H1 (cell line): ENCODE data around the gene MRTO4. TPM values are rescaled to one million over a fixed set of nuclear protein-coding genes. Genes with fewer than 3 reads are reported as not detected.

ENCODE experiments used
- CTCF ChIA-PET: fragments of 300-600 bp; sonication (Branson Sonifier 250); formaldehyde crosslinking; loops from one replicate; lab custom pipeline; 2021; ENCODE audit not compliant: partially characterized antibody; lab: Charles Lee
- POLR2A ChIA-PET: fragments of 300-600 bp; sonication (Branson Sonifier 250); formaldehyde crosslinking; loops from one replicate; lab custom pipeline; 2021; ENCODE audit warnings: inconsistent platforms; ENCODE audit not compliant: partially characterized antibody; lab: Charles Lee
- DNase-seq, 2 experiments: peaks; one replicate each; pipeline versions ENCODE4 v3.0.0 to v3.0.0-alpha.2; 2010 to 2022; ENCODE audit warnings: low spot score in 2 of 2, low read depth in 1 of 2, mixed read lengths in 1 of 2
- FAIRE-seq: peaks from 2 replicates; lab custom pipeline; 2011; peaks lifted over from hg19 to GRCh38; lab: Jason Lieb, UNC
- H2AFZ ChIP-seq: 2 replicates; pipeline ENCODE4 v1.8.1; 2012; ENCODE audit warnings: low read length, inconsistent platforms
- H2AK5ac ChIP-seq: 2 replicates; pipeline ENCODE4 v1.6.1; 2013; ENCODE audit warnings: low read depth, low read length
- H2BK120ac ChIP-seq: replicated peaks from 2 replicates; pipeline ENCODE3; 2013; ENCODE audit warnings: low read depth, low read length, inconsistent platforms
- H2BK12ac ChIP-seq: 2 replicates; pipeline ENCODE4 v1.6.1; 2013; ENCODE audit warnings: low read depth, low read length
- H2BK15ac ChIP-seq: 2 replicates; pipeline ENCODE4 v1.6.1; 2013; ENCODE audit warnings: low read length
- H2BK20ac ChIP-seq: 2 replicates; pipeline ENCODE4 v1.6.1; 2013; ENCODE audit warnings: low read length
- H2BK5ac ChIP-seq: 2 replicates; pipeline ENCODE4 v1.6.1; 2013; ENCODE audit warnings: low read depth, low read length
- H3K14ac ChIP-seq: 2 replicates; pipeline ENCODE4 v1.6.1; 2013; ENCODE audit warnings: inconsistent platforms; ENCODE audit not compliant: insufficient read length
- H3K18ac ChIP-seq: 2 replicates; pipeline ENCODE4 v1.6.1; 2013; ENCODE audit warnings: low read length; ENCODE audit errors: extremely low read depth
- H3K23ac ChIP-seq: 2 replicates; pipeline ENCODE4 v1.6.1; 2013; ENCODE audit warnings: inconsistent platforms; ENCODE audit not compliant: insufficient read length
- H3K23me2 ChIP-seq: 2 replicates; pipeline ENCODE4 v1.6.1; 2013; ENCODE audit warnings: low read depth, low read length
- H3K27ac ChIP-seq: 2 replicates; pipeline ENCODE4 v1.6.1; 2011; ENCODE audit warnings: low read depth, low read length, inconsistent platforms
- H3K27me3 ChIP-seq, 4 experiments: replicated peaks in 1 of 4; 1 replicate in 1 of 4; 2 replicates in 3 of 4; pipeline versions ENCODE4 v1.6.1 to v1.8.1; 2011 to 2013; ENCODE audit warnings: low read length in 3 of 4, mild to moderate bottlenecking in 3 of 4, inconsistent platforms in 2 of 4, mixed read lengths in 2 of 4, moderate library complexity in 1 of 4; ENCODE audit not compliant: control insufficient read depth in 3 of 4, insufficient read depth in 3 of 4; ENCODE audit errors: extremely low read depth in 1 of 4
- H3K36me3 ChIP-seq, 4 experiments: 2 replicates each; pipeline versions ENCODE4 v1.6.1 to v1.8.1; 2011 to 2013; ENCODE audit warnings: mild to moderate bottlenecking in 4 of 4, low read length in 3 of 4, moderate library complexity in 2 of 4, control low read depth in 1 of 4, inconsistent platforms in 1 of 4; ENCODE audit not compliant: insufficient read depth in 4 of 4, control insufficient read depth in 2 of 4
- H3K4ac ChIP-seq: replicated peaks from 2 replicates; pipeline ENCODE3; 2013; ENCODE audit warnings: low read length, low read depth, mixed read lengths, inconsistent platforms; ENCODE audit not compliant: insufficient read length
- H3K4me1 ChIP-seq, 4 experiments: replicated peaks in 1 of 4; 1 replicate in 1 of 4; 2 replicates in 3 of 4; pipeline versions ENCODE4 v1.6.1 to v1.8.1; 2011 to 2013; ENCODE audit warnings: low read length in 3 of 4, inconsistent platforms in 2 of 4, mixed read lengths in 1 of 4; ENCODE audit not compliant: insufficient read depth in 4 of 4, control insufficient read depth in 3 of 4
- H3K4me2 ChIP-seq, 2 experiments: 2 replicates each; pipeline versions ENCODE4 v1.6.1 to v1.8.1; 2011 to 2013; ENCODE audit warnings: low read depth in 2 of 2, low read length in 2 of 2, control low read depth in 1 of 2, inconsistent platforms in 1 of 2, mild to moderate bottlenecking in 1 of 2; ENCODE audit not compliant: insufficient read depth in 1 of 2
- H3K4me3 ChIP-seq, 4 experiments: fragments of 200-600, 300-600 bp in 1 of 4; sonication (generic), shearing (Covaris generic), sonication (Bioruptor Twin) in 1 of 4; 2 replicates each; pipeline versions ENCODE4 v1.5.1 to v1.8.1; 2011 to 2016; ENCODE audit warnings: low read length in 4 of 4, low read depth in 3 of 4, control low read depth in 2 of 4, inconsistent platforms in 2 of 4, mild to moderate bottlenecking in 2 of 4, mixed read lengths in 1 of 4, moderate library complexity in 1 of 4; ENCODE audit not compliant: insufficient read depth in 2 of 4; ENCODE audit errors: extremely low read depth in 1 of 4
- H3K56ac ChIP-seq: replicated peaks from 2 replicates; pipeline ENCODE3; 2013; ENCODE audit warnings: low read depth, mild to moderate bottlenecking, mixed read lengths, low read length, inconsistent platforms; ENCODE audit not compliant: insufficient read length
- H3K79me1 ChIP-seq: 2 replicates; pipeline ENCODE4 v1.6.1; 2013; ENCODE audit warnings: low read depth, low read length, control low read depth
- H3K79me2 ChIP-seq, 2 experiments: 2 replicates each; pipeline versions ENCODE4 v1.6.1 to v1.8.1; 2012 to 2013; ENCODE audit warnings: low read length in 2 of 2, mild to moderate bottlenecking in 2 of 2, inconsistent platforms in 1 of 2; ENCODE audit not compliant: insufficient read depth in 2 of 2, control insufficient read depth in 1 of 2
- H3K9ac ChIP-seq, 4 experiments: replicated peaks in 1 of 4; 1 replicate in 1 of 4; 2 replicates in 3 of 4; pipeline versions ENCODE4 v1.6.1 to v1.8.1; 2011 to 2013; ENCODE audit warnings: low read depth in 3 of 4, low read length in 3 of 4, control low read depth in 2 of 4, mild to moderate bottlenecking in 2 of 4, moderate library complexity in 2 of 4, inconsistent platforms in 1 of 4; ENCODE audit errors: extremely low read depth in 1 of 4
- H3K9me3 ChIP-seq, 2 experiments: 2 replicates each; pipeline versions ENCODE4 v1.6.1 to v1.8.1; 2012 to 2013; ENCODE audit warnings: mild to moderate bottlenecking in 2 of 2, moderate library complexity in 2 of 2, control low read depth in 1 of 2, inconsistent platforms in 1 of 2, low read depth in 1 of 2, low read length in 1 of 2, mixed read lengths in 1 of 2; ENCODE audit not compliant: insufficient read depth in 2 of 2
- H4K20me1 ChIP-seq, 2 experiments: replicated peaks in 1 of 2; 2 replicates each; pipeline versions ENCODE3 to v1.8.1; 2011 to 2013; ENCODE audit warnings: inconsistent platforms in 2 of 2, low read length in 2 of 2, mild to moderate bottlenecking in 1 of 2; ENCODE audit not compliant: insufficient read depth in 2 of 2, control insufficient read depth in 1 of 2
- H4K5ac ChIP-seq: 2 replicates; pipeline ENCODE4 v1.6.1; 2013; ENCODE audit warnings: low read length, low read depth, mixed read lengths, inconsistent platforms; ENCODE audit not compliant: insufficient read length
- H4K8ac ChIP-seq: 2 replicates; pipeline ENCODE4 v1.8.0; 2013; ENCODE audit warnings: mild to moderate bottlenecking, moderate library complexity, low read length, inconsistent platforms; ENCODE audit not compliant: insufficient read depth; ENCODE audit errors: extremely low read depth
- H4K91ac ChIP-seq: replicated peaks from 2 replicates; pipeline ENCODE3; 2013; ENCODE audit warnings: low read length, mixed read lengths, inconsistent platforms; ENCODE audit not compliant: insufficient read length
- CBX5 ChIP-seq: fragments of 300-800, 300-1000 bp; sonication (generic); IDR thresholded peaks from 2 replicates; pipeline ENCODE4 v1.7.1; 2016; ENCODE audit warnings: antibody characterized with exemption, low read length, low read depth
- CREB1 ChIP-seq: IDR thresholded peaks from 2 replicates; pipeline ENCODE4 v1.6.1; 2012; ENCODE audit warnings: inconsistent platforms
- KDM1A ChIP-seq: fragments of 200-600, 300-600 bp; sonication (generic); IDR thresholded peaks from 2 replicates; pipeline ENCODE4 v1.7.1; 2016; ENCODE audit warnings: mild to moderate bottlenecking, low read length, borderline replicate concordance
- MAFK ChIP-seq: IDR thresholded peaks from 2 replicates; pipeline ENCODE4 v1.6.1; 2012; ENCODE audit warnings: low read depth, mild to moderate bottlenecking, improper control_type of control experiment, low read length
- NRF1 ChIP-seq: IDR thresholded peaks from 2 replicates; pipeline ENCODE4 v1.6.1; 2011; ENCODE audit warnings: mild to moderate bottlenecking, low read depth, low read length, improper control_type of control experiment
- PHF8 ChIP-seq: fragments of 200-600 bp; sonication (generic); conservative IDR thresholded peaks from 2 replicates; pipeline ENCODE4 v1.7.1; 2012; ENCODE audit warnings: low read depth, mild to moderate bottlenecking, inconsistent platforms, low read length, moderate library complexity
- POLR2AphosphoS5 ChIP-seq: IDR thresholded peaks from 2 replicates; pipeline ENCODE4 v1.6.1; 2011; ENCODE audit warnings: low read depth, low read length
- RXRA ChIP-seq: IDR thresholded peaks from 2 replicates; pipeline ENCODE4 v1.6.1; 2011; ENCODE audit warnings: low read depth, mild to moderate bottlenecking, low read length, moderate library complexity; ENCODE audit not compliant: insufficient read depth
- WGBS, 2 experiments: shearing (Covaris generic) in 1 of 2; methylation state at CpG; one replicate each; pipeline versions ENCODE4 v1.1.6 to v1.1.7; 2013 to 2015; ENCODE audit warnings: low lambda C conversion rate in 2 of 2, mixed read lengths in 2 of 2, inconsistent platforms in 1 of 2, low coverage in 1 of 2, missing lambda C conversion rate in 1 of 2; ENCODE audit not compliant: insufficient replicate concordance in 2 of 2, insufficient coverage in 1 of 2, insufficient read length in 1 of 2; ENCODE audit errors: extremely low coverage in 1 of 2, missing lambda C conversion rate in 1 of 2; 5-methylcytosine and 5-hydroxymethylcytosine counted together
- polyA plus RNA-seq, 7 experiments: library from polyadenylated mRNA; depleted of rRNA in 3 of 7; stranded (reverse) in 5 of 7; unstranded in 2 of 7; fragments of >200 nt in 5 of 7; fragments of 200-250 nt in 2 of 7; gene quantifications; 1 replicate in 5 of 7; 2 replicates in 1 of 7; 4 replicates in 1 of 7; pipeline versions ENCODE4 v1.2.1 to v1.2.3, GENCODE V29; 2011 to 2013; ENCODE audit warnings: missing spikeins in 2 of 7, mixed read lengths in 2 of 7
- total RNA-seq: library from RNA; stranded (reverse); fragmentation: NEBNext Ultra II Directional; extraction: Animal tissue kit (Norgen Biotek cat#: 25700); gene quantifications from 2 replicates; pipeline ENCODE4 v1.2.1, GENCODE V29; 2021

The MRTO4 gene
- total and polyA plus RNA-seq, 2 of the 8 experiments (the other 6 are each of a cell fraction or from before 2014, with no cell fraction given) = 36.9 to 64.3 TPM

DNA sequence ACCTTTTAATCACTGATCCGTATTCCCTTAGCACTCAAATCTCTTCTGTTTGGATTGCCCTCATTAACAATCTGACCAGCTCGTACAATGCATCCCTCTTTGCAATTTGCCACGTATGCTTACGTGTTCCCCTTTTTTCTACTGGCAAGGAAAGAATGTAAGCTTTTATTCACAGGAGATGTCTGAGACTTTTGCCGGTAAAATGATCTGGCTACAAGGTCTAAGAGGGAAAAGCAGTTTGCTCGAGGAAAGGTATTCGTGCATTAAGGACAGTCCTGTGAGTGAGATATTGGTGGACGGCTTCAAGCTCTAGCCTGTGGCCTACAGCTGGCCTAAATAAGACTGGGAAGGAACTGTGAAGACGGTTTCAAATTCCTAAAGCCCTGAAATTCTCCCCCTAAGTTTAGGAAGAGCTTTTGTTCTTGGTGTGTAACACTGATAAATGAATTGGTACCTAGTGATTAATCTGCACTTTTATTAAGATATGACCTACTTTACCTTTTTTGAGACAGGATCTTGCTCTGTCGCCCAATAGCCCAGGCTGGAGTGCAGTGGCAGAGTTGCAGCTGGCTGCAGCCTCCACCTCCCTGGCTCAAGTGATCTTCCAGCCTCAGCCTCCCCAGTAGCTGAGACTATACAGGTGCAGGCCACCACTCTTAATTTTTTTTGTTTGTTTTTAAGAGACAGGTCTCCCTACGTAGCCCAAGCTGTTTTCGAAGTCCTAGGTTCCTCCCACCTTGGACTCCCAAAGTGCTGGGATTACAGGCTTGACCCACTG, 40.6 kb upstream of the MRTO4 start:
- H2BK12ac ChIP-seq = no peak overlapping the region
- no peak overlapping the region for H2BK20ac ChIP-seq
- H2AK5ac ChIP-seq = no peak overlapping the region
- H3K36me3 ChIP-seq = peaks cover 0 to 5% (median 3%) of the 10 kb centered on the region in 4 experiments; a peak in 3 of 8 replicates
- DNase-seq (no peak), FAIRE-seq (no peak)
- peak overlapping the region; percentile 76 to 95 (median 91) for H3K4me3 ChIP-seq
- no peak overlapping the region for H3K56ac ChIP-seq
- peak overlapping the region; percentile 84 for H2BK5ac ChIP-seq
- no peak overlapping the region for H3K23ac ChIP-seq
- H2BK120ac ChIP-seq = no peak overlapping the region
- peak overlapping the region; percentile 35 for H3K14ac ChIP-seq
- peaks cover 5% of the 10 kb centered on the region; the same call in 1 of the 2 replicates for H3K79me1 ChIP-seq
- peak overlapping the region; percentile 66 for H2AFZ ChIP-seq
- H3K4ac ChIP-seq = no peak overlapping the region
- peak overlapping the region; percentile 37 for H4K5ac ChIP-seq
- TF ChIP-seq CREB1 (no peak), PHF8 (no peak), NRF1 (no peak), POLR2AphosphoS5 (0 out of 2 replicates have a peak, but pooled peaks have one; percentile 8), KDM1A (no peak), RXRA (no peak), MAFK (no peak), CBX5 (no peak)
- H3K4me2 ChIP-seq = peak overlapping the region; percentile 79 to 96
- H3K9me3 ChIP-seq = no peaks in the 10 kb centered on the region
- H4K20me1 ChIP-seq = peaks cover 10 to 19% of the 10 kb centered on the region in 2 experiments
- peak overlapping the region; percentile 71 to 92 (median 80) for H3K9ac ChIP-seq
- peaks cover 36 to 76% of the 10 kb centered on the region in 2 experiments for H3K79me2 ChIP-seq
- no peak overlapping the region for H3K18ac ChIP-seq
- H3K4me1 ChIP-seq = peaks cover 0 to 8% (median 0%) of the 10 kb centered on the region in 4 experiments; a peak in 3 of 7 replicates
- H4K8ac ChIP-seq = no peak overlapping the region
- H3K27me3 ChIP-seq = no peaks in the 10 kb centered on the region
- 27% methylated on average over 12 of the region's 12 CpGs; no CpG with 5 or more reads in 1 of the 2 experiments for WGBS, 2 experiments
- no peak overlapping the region for H4K91ac ChIP-seq
- POLR2A ChIA-PET = interaction anchor here (0.6 to 6.4 kb wide), 14 partner anchors 9 to 306 kb away, joined by 3 to 42 read pairs (median 4); partner anchors contain the start of genes EMC1 and MRTO4
- H3K27ac ChIP-seq = peak overlapping the region; percentile 91
- CTCF ChIA-PET = interaction anchor here (0.6 to 2.7 kb wide), 4 partner anchors 9 to 1926 kb away, joined by 3 to 8 read pairs (median 4); no protein-coding TSS in a partner anchor
- H3K23me2 ChIP-seq = peaks cover 9% of the 10 kb centered on the region
- H2BK15ac ChIP-seq = no peak overlapping the region
